Caco-2 (cell line): ENCODE data around the gene C2orf74. TPM values are rescaled to one million over a fixed set of nuclear protein-coding genes. Genes with fewer than 3 reads are reported as not detected.

Experiments used
- BruUV-seq: library from RNA; stranded (reverse); fragments of 400-500 nt; replicated peaks from 2 replicates; lab custom pipeline; 2021; lab: Mats Ljungman, UMichigan
- CTCF ChIA-PET: fragments of 300-600 bp; sonication (Branson Sonifier 250); formaldehyde crosslinking; loops from one replicate; lab custom pipeline; 2022; ENCODE audit warnings: antibody characterized with exemption; lab: Charles Lee
- POLR2A ChIA-PET: fragments of 300-600 bp; sonication (Branson Sonifier 250); formaldehyde crosslinking; loops from one replicate; lab custom pipeline; 2022; ENCODE audit warnings: antibody characterized with exemption; lab: Charles Lee
- DNase-seq, 2 experiments: peaks; one replicate each; pipeline versions ENCODE4 v3.0.0 to v3.0.0-alpha.2; 2020 to 2022
- H3K27me3 ChIP-seq: replicated peaks from 2 replicates; pipeline ENCODE4 v1.6.0; 2011; ENCODE audit warnings: low read length; ENCODE audit not compliant: control insufficient read depth, insufficient read depth
- H3K36me3 ChIP-seq: 2 replicates; pipeline ENCODE4 v1.5.1; 2011; ENCODE audit warnings: low read length; ENCODE audit not compliant: control insufficient read depth, insufficient read depth
- H3K4me1 ChIP-seq: fragments of 250-450 bp; sonication (Bioruptor Pico); 2 replicates; pipeline ENCODE4 v1.5.1; 2020; ENCODE audit warnings: mild to moderate bottlenecking
- H3K4me3 ChIP-seq: 2 replicates; pipeline ENCODE4 v1.5.1; 2011; ENCODE audit warnings: low read depth, mild to moderate bottlenecking, control low read depth, low read length
- H3K9me3 ChIP-seq: fragments of 250-450 bp; sonication (Bioruptor Pico); 2 replicates; pipeline ENCODE4 v1.5.1; 2020; ENCODE audit warnings: mild to moderate bottlenecking, moderate library complexity
- H3K27ac Mint-ChIP-seq: one replicate; pipeline ENCODE4 v1.8.0; 2022; ENCODE audit warnings: mixed read lengths; ENCODE audit not compliant: unreplicated experiment
- H3K27me3 Mint-ChIP-seq: one replicate; pipeline ENCODE4 v1.8.0; 2022; ENCODE audit warnings: mixed read lengths; ENCODE audit not compliant: insufficient read depth, unreplicated experiment
- H3K36me3 Mint-ChIP-seq: one replicate; pipeline ENCODE4 v1.8.0; 2022; ENCODE audit warnings: mild to moderate bottlenecking, mixed read lengths; ENCODE audit not compliant: insufficient read depth, unreplicated experiment
- H3K4me1 Mint-ChIP-seq: one replicate; pipeline ENCODE4 v1.8.0; 2022; ENCODE audit warnings: low read depth, mixed read lengths; ENCODE audit not compliant: unreplicated experiment
- H3K4me3 Mint-ChIP-seq: one replicate; pipeline ENCODE4 v1.8.0; 2022; ENCODE audit warnings: mild to moderate bottlenecking, moderate library complexity, mixed read lengths; ENCODE audit not compliant: unreplicated experiment
- H3K9me3 Mint-ChIP-seq: one replicate; pipeline ENCODE4 v1.8.0; 2022; ENCODE audit warnings: mixed read lengths; ENCODE audit not compliant: unreplicated experiment
- intact Hi-C: fragments of 100-400 bp; cut with micrococcal nuclease; formaldehyde crosslinking; loops from one replicate; pipeline ENCODE4 v1.10.0; 2022; ENCODE audit not compliant: unreplicated experiment
- total RNA-seq: library from RNA; stranded (reverse); gene quantifications from 2 replicates; pipeline ENCODE4 v1.2.3, GENCODE V29; 2022
- TF ChIP-seq, protein P1 (sequence below), 2 experiments: fragments of 200-600 bp in 1 of 2; IDR thresholded peaks; 1 replicate in 1 of 2; 2 replicates in 1 of 2; pipeline versions ENCODE4 v1.5.1 to v1.8.0; 2011 to 2022; ENCODE audit warnings: antibody characterized with exemption in 1 of 2, control low read depth in 1 of 2, inconsistent platforms in 1 of 2, low read depth in 1 of 2, low read length in 1 of 2, mild to moderate bottlenecking in 1 of 2, moderate library complexity in 1 of 2; ENCODE audit not compliant: insufficient read depth in 1 of 2, severe bottlenecking in 1 of 2, unreplicated experiment in 1 of 2

C2orf74 gene
- total RNA-seq, 1 experiment from 2014 or later = not detected

DNA sequence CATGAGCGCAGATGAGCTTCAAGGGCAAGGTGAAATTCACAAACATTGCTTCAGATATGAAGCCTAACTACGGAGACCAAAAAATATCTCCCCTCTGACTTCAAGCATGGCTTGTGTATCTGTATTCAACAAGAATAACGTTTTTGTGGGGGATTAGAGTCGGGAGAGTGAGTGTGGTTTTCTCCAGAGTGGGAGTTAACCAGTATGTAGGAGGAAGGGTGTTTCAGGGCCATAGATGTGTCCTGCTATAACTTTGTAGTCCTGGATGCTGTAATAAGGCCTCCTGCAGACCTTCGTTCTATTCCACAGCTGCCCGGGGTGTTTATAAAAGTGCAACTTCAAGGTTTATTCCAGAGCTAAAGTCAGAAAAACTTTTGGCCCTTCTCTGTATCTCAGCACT lies 12.9 kb upstream of the C2orf74 start:
- no peaks in the 10 kb centered on the region for H3K9me3 ChIP-seq
- intact Hi-C loops = no loop called here
- Mint-ChIP-seq H3K4me3 (no peak overlapping the region), H3K4me1 (no peaks in the 10 kb centered on the region), H3K9me3 (no peaks in the 10 kb centered on the region), H3K27me3 (no peaks in the 10 kb centered on the region), H3K27ac (no peak overlapping the region), H3K36me3 (no peaks in the 10 kb centered on the region)
- H3K27me3 ChIP-seq = no peaks in the 10 kb centered on the region
- no peak overlapping the region for H3K4me3 ChIP-seq
- no peaks in the 10 kb centered on the region for H3K36me3 ChIP-seq
- BruUV-seq = no TSS peak
- no peak for DNase-seq
- ChIA-PET CTCF (no interaction called here), POLR2A (no interaction called here)
- H3K4me1 ChIP-seq = no peaks in the 10 kb centered on the region
- TF ChIP-seq, protein P1, sequence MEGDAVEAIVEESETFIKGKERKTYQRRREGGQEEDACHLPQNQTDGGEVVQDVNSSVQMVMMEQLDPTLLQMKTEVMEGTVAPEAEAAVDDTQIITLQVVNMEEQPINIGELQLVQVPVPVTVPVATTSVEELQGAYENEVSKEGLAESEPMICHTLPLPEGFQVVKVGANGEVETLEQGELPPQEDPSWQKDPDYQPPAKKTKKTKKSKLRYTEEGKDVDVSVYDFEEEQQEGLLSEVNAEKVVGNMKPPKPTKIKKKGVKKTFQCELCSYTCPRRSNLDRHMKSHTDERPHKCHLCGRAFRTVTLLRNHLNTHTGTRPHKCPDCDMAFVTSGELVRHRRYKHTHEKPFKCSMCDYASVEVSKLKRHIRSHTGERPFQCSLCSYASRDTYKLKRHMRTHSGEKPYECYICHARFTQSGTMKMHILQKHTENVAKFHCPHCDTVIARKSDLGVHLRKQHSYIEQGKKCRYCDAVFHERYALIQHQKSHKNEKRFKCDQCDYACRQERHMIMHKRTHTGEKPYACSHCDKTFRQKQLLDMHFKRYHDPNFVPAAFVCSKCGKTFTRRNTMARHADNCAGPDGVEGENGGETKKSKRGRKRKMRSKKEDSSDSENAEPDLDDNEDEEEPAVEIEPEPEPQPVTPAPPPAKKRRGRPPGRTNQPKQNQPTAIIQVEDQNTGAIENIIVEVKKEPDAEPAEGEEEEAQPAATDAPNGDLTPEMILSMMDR (IDR thresholded peaks at IDR 0.05; ENCODE audit: insufficient read depth in 1 of 2, low read depth in 1 of 2, low read length in 1 of 2, severe bottlenecking in 1 of 2, unreplicated experiment in 1 of 2) = no peak

DNA sequence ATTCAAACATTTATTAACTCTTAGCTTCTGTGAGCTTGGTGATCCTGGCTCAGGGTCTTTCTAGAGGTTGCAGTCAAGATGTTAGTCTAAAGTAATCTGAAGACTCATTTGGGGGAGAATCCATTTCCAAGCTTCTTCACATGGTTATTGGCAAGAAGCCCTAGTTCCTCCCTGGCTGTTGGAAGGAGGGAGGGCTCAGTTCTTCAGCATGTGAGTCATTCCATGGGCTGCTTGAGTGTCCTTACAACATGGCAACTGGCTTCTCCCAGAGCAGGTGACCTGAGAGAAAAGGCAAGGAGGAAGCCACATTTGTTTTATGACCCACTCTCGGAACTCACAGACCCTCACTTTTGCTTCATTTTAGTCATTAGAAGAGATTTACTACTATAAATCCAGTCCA lies 10.6 kb upstream of the C2orf74 start:
- H3K36me3 Mint-ChIP-seq = no peaks in the 10 kb centered on the region
- no peak overlapping the region for H3K4me3 Mint-ChIP-seq
- ChIA-PET CTCF (no interaction called here), POLR2A (no interaction called here)
- TF ChIP-seq, protein P1 (IDR thresholded peaks at IDR 0.05; ENCODE audit: insufficient read depth in 1 of 2, low read depth in 1 of 2, low read length in 1 of 2, severe bottlenecking in 1 of 2, unreplicated experiment in 1 of 2) = no peak
- Histone ChIP-seq H3K4me1 (no peaks in the 10 kb centered on the region), H3K36me3 (no peaks in the 10 kb centered on the region), H3K27me3 (no peaks in the 10 kb centered on the region), H3K4me3 (no peak overlapping the region), H3K9me3 (no peaks in the 10 kb centered on the region)
- H3K27me3 Mint-ChIP-seq = no peaks in the 10 kb centered on the region
- intact Hi-C loops = no loop called here
- no peak for DNase-seq
- H3K9me3 Mint-ChIP-seq = no peaks in the 10 kb centered on the region
- no peaks in the 10 kb centered on the region for H3K4me1 Mint-ChIP-seq
- H3K27ac Mint-ChIP-seq = no peak overlapping the region
- BruUV-seq = no TSS peak

DNA sequence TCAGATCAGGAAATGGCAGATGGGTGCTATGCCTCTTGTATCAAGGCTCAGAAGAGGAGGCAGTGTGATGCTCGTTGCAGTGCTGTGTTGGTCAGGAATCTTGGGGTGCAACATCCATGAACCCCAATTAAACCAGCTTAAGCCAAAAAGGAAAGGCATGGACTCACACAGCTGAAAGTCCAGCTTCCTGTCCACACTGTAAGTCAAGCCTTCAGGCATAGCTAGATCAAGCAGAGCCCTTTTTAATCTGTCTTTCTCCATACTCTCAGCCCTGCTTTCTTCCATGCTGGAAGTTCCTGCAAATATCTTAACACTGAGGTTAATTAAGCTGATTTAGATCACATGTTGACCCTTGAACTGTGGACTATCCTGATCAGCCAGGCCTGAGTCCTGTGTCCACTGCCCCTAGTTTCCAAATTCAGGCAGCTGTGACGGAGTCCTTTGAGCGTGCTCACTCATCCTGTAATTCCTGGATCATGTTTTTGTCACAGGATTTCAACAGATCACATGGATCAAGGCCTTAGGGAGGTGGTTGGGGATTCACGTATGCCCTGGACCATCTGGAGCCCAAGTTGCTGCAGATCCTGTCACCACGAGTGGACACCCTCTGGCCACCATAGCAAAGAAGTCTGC lies 4.5 kb upstream of the C2orf74 start:
- Histone ChIP-seq H3K36me3 (no peaks in the 10 kb centered on the region), H3K9me3 (peaks cover 5% of the 10 kb centered on the region), H3K4me1 (no peaks in the 10 kb centered on the region), H3K27me3 (no peaks in the 10 kb centered on the region), H3K4me3 (no peak overlapping the region)
- POLR2A ChIA-PET = no interaction called here
- CTCF ChIA-PET = no interaction called here
- H3K4me1 Mint-ChIP-seq = no peaks in the 10 kb centered on the region
- TF ChIP-seq, protein P1 (IDR thresholded peaks at IDR 0.05; ENCODE audit: insufficient read depth in 1 of 2, low read depth in 1 of 2, low read length in 1 of 2, severe bottlenecking in 1 of 2, unreplicated experiment in 1 of 2) = no peak
- BruUV-seq = no TSS peak
- no peak overlapping the region for H3K4me3 Mint-ChIP-seq
- no peak overlapping the region for H3K27ac Mint-ChIP-seq
- intact Hi-C loops = no loop called here
- DNase-seq = no peak
- H3K36me3 Mint-ChIP-seq = no peaks in the 10 kb centered on the region
- no peaks in the 10 kb centered on the region for H3K27me3 Mint-ChIP-seq
- H3K9me3 Mint-ChIP-seq = peaks cover 15% of the 10 kb centered on the region
